HCT116 (cell line): ENCODE measurements around the gene AFAP1. TPM values are rescaled to one million over a fixed set of nuclear protein-coding genes. Genes with fewer than 3 reads are reported as not detected.

Experiments used
- ATAC-seq: fragments of 200-7000 bp; cut with Tn5 transposase; 2 replicates; pipeline ENCODE4 v1.9.1; 2020; ENCODE audit warnings: mild to moderate bottlenecking, moderate library complexity
- BruUV-seq: library from RNA; stranded (reverse); fragments of 400-500 nt; replicated peaks from 2 replicates; lab custom pipeline; 2021; lab: Mats Ljungman, UMichigan
- CTCF ChIA-PET: fragments of 300-600 bp; sonication (Branson Sonifier 250); formaldehyde crosslinking; loops from one replicate; lab custom pipeline; 2021; ENCODE audit warnings: antibody characterized with exemption; lab: Charles Lee
- POLR2A ChIA-PET: fragments of 300-600, 350-600 bp; sonication (Branson Sonifier 250); formaldehyde crosslinking; loops from one replicate; lab custom pipeline; 2021; ENCODE audit warnings: antibody characterized with exemption; lab: Charles Lee
- RAD21 ChIA-PET, 2 experiments: fragments of 300-600 bp; sonication (Branson Sonifier 250); formaldehyde crosslinking; loops; one replicate each; lab custom pipeline; 2023; ENCODE audit warnings: low total read pairs in 2 of 2; ENCODE audit not compliant: uncharacterized antibody in 2 of 2, unreplicated experiment in 2 of 2, low non-redundant PET in 1 of 2; lab: Charles Lee
- DNase-seq: peaks from one replicate; pipeline ENCODE4 v3.0.0-alpha.2; 2010; ENCODE audit warnings: low read depth, low spot score
- H2AFZ ChIP-seq: fragments of 200-600 bp; shearing (Covaris generic), sonication (generic); 2 replicates; pipeline ENCODE4 v1.6.1; 2017; ENCODE audit warnings: low read depth, mixed run types, mixed read lengths, antibody characterized with exemption, low read length; ENCODE audit not compliant: poor library complexity, severe bottlenecking
- H3K27ac ChIP-seq: 2 replicates; pipeline ENCODE4 v1.5.1; 2012; ENCODE audit warnings: low read depth, low read length
- H3K27me3 ChIP-seq: fragments of 200-600 bp; sonication (generic); 2 replicates; pipeline ENCODE4 v1.6.1; 2016; ENCODE audit warnings: mixed run types, low read length, mixed read lengths; ENCODE audit not compliant: insufficient read depth
- H3K36me3 ChIP-seq, 2 experiments: fragments of 200-500 bp in 1 of 2; fragments of 200-600 bp in 1 of 2; sonication (Bioruptor generic) in 1 of 2; sonication (generic) in 1 of 2; 2 replicates each; pipeline versions ENCODE4 v1.5.1 to v1.6.1; 2014 to 2016; ENCODE audit warnings: low read length in 2 of 2, inconsistent platforms in 1 of 2, mixed read lengths in 1 of 2, mixed run types in 1 of 2; ENCODE audit not compliant: insufficient read depth in 2 of 2, control insufficient read depth in 1 of 2
- H3K4me1 ChIP-seq, 2 experiments: fragments of 200-600 bp in 1 of 2; sonication (generic) in 1 of 2; 2 replicates each; pipeline versions ENCODE4 v1.5.1 to v1.6.1; 2012 to 2017; ENCODE audit warnings: low read length in 2 of 2, inconsistent platforms in 1 of 2, mild to moderate bottlenecking in 1 of 2, mixed read lengths in 1 of 2, mixed run types in 1 of 2, moderate library complexity in 1 of 2; ENCODE audit not compliant: insufficient read depth in 2 of 2, control insufficient read depth in 1 of 2
- H3K4me2 ChIP-seq: fragments of 200-600 bp; sonication (generic); 2 replicates; pipeline ENCODE4 v1.6.1; 2017; ENCODE audit warnings: mixed run types, low read length, mixed read lengths
- H3K4me3 ChIP-seq, 2 experiments: fragments of 200-600 bp in 1 of 2; sonication (generic) in 1 of 2; replicated peaks in 1 of 2; 2 replicates each; pipeline ENCODE4 v1.5.1; 2011 to 2016; ENCODE audit warnings: low read length in 2 of 2, control low read depth in 1 of 2, low read depth in 1 of 2, mild to moderate bottlenecking in 1 of 2, mixed read lengths in 1 of 2, mixed run types in 1 of 2
- H3K79me2 ChIP-seq: fragments of 200-600 bp; sonication (generic); 2 replicates; pipeline ENCODE4 v1.6.1; 2017; ENCODE audit warnings: mild to moderate bottlenecking, mixed run types, low read length, moderate library complexity, mixed read lengths; ENCODE audit not compliant: insufficient read depth
- H3K9ac ChIP-seq: fragments of 200-600 bp; sonication (generic); 2 replicates; pipeline ENCODE4 v1.6.1; 2016; ENCODE audit warnings: low read length, mixed read lengths
- H3K9me2 ChIP-seq: fragments of 200-600 bp; sonication (generic), shearing (Covaris generic); 2 replicates; pipeline ENCODE4 v1.6.1; 2017; ENCODE audit warnings: mixed run types, mild to moderate bottlenecking, moderate library complexity; ENCODE audit not compliant: insufficient read depth
- H3K9me3 ChIP-seq, 2 experiments: fragments of 200-500 bp in 1 of 2; fragments of 200-600 bp in 1 of 2; sonication (Bioruptor generic) in 1 of 2; sonication (generic) in 1 of 2; 2 replicates each; pipeline ENCODE4 v1.6.1; 2014 to 2017; ENCODE audit warnings: low read length in 2 of 2, mixed read lengths in 2 of 2, inconsistent platforms in 1 of 2, low read depth in 1 of 2, mild to moderate bottlenecking in 1 of 2, mixed run types in 1 of 2, moderate library complexity in 1 of 2; ENCODE audit not compliant: control insufficient read depth in 1 of 2, insufficient read depth in 1 of 2
- H4K20me1 ChIP-seq: fragments of 200-600 bp; sonication (generic), shearing (Covaris generic); 2 replicates; pipeline ENCODE4 v1.6.1; 2017; ENCODE audit warnings: mixed run types, mild to moderate bottlenecking, moderate library complexity; ENCODE audit not compliant: insufficient read depth
- CBX3 ChIP-seq: IDR thresholded peaks from 2 replicates; pipeline ENCODE4 v1.6.1; 2012; ENCODE audit warnings: low read depth
- CEBPB ChIP-seq: IDR thresholded peaks from 2 replicates; pipeline ENCODE4 v1.6.1; 2012; ENCODE audit warnings: low read depth
- EGR1 ChIP-seq: IDR thresholded peaks from 2 replicates; pipeline ENCODE4 v1.6.1; 2012; ENCODE audit warnings: low read depth
- ELF1 ChIP-seq: IDR thresholded peaks from 2 replicates; pipeline ENCODE4 v1.6.1; 2012; ENCODE audit warnings: low read depth, borderline replicate concordance
- EZH2 ChIP-seq: fragments of 200-600 bp; sonication (generic); IDR thresholded peaks from 2 replicates; pipeline ENCODE4 v1.6.1; 2017; ENCODE audit warnings: antibody characterized with exemption, mixed run types
- JUND ChIP-seq: IDR thresholded peaks from 2 replicates; pipeline ENCODE4 v1.6.1; 2012
- POLR2A ChIP-seq: IDR thresholded peaks from 2 replicates; pipeline ENCODE4 v1.7.0; 2011; ENCODE audit warnings: borderline replicate concordance; ENCODE audit not compliant: insufficient read depth, insufficient read length; ENCODE audit errors: extremely low read depth
- POLR2AphosphoS5 ChIP-seq: IDR thresholded peaks from 2 replicates; pipeline ENCODE4 v1.6.1; 2011; ENCODE audit warnings: mild to moderate bottlenecking, low read depth, low read length, moderate library complexity
- RAD21 ChIP-seq: IDR thresholded peaks from 2 replicates; pipeline ENCODE4 v1.6.1; 2012; ENCODE audit warnings: low read depth, mild to moderate bottlenecking
- SIN3A ChIP-seq: IDR thresholded peaks from 2 replicates; pipeline ENCODE4 v1.6.1; 2012; ENCODE audit warnings: low read depth
- SP1 ChIP-seq: IDR thresholded peaks from 2 replicates; pipeline ENCODE4 v1.6.1; 2012; ENCODE audit warnings: low read depth
- SRF ChIP-seq: IDR thresholded peaks from 2 replicates; pipeline ENCODE4 v1.6.1; 2012; ENCODE audit warnings: low read depth
- TCF7L2 ChIP-seq: IDR thresholded peaks from 2 replicates; pipeline ENCODE4 v1.7.0; 2011; ENCODE audit warnings: borderline replicate concordance, inconsistent platforms; ENCODE audit not compliant: insufficient read depth, insufficient read length; ENCODE audit errors: extremely low read depth
- YY1 ChIP-seq: IDR thresholded peaks from 2 replicates; pipeline ENCODE4 v1.6.1; 2011; ENCODE audit warnings: low read length, low read depth, moderate library complexity, mild to moderate bottlenecking; ENCODE audit not compliant: insufficient replicate concordance; ENCODE audit errors: extremely low read depth
- ZFX ChIP-seq: fragments of 450-650 bp; IDR thresholded peaks from 2 replicates; pipeline ENCODE4 v1.6.1; 2017
- ZNF274 ChIP-seq: fragments of 200-500 bp; sonication (Bioruptor generic); IDR thresholded peaks from 2 replicates; pipeline ENCODE4 v1.6.1; 2014; ENCODE audit warnings: mild to moderate bottlenecking, low read depth, low read length, inconsistent platforms
- intact Hi-C: fragments of 100-400 bp; cut with micrococcal nuclease; formaldehyde crosslinking; loops from 2 replicates; pipeline ENCODE4 v1.10.0; 2022
- total RNA-seq: library from RNA; stranded (reverse); gene quantifications from one replicate; pipeline ENCODE4 v1.2.1, GENCODE V29; 2021; ENCODE audit not compliant: unreplicated experiment
- TF ChIP-seq, protein P1 (sequence below): IDR thresholded peaks from 2 replicates; pipeline ENCODE4 v1.6.1; 2012
- TF ChIP-seq, protein P2 (sequence below): IDR thresholded peaks from 2 replicates; pipeline ENCODE4 v1.6.1; 2012
- TF ChIP-seq, protein P3 (sequence below): IDR thresholded peaks from 2 replicates; pipeline ENCODE4 v1.6.1; 2012; ENCODE audit warnings: low read depth
- TF ChIP-seq, protein P4 (sequence below), 3 experiments: fragments of 200-600 bp in 1 of 3; sonication (generic) in 1 of 3; IDR thresholded peaks in 2 of 3; conservative IDR thresholded peaks in 1 of 3; 2 replicates each; pipeline ENCODE4 v1.5.1; 2012 to 2017; ENCODE audit warnings: low read depth in 2 of 3, low read length in 2 of 3, antibody characterized with exemption in 1 of 3, borderline replicate concordance in 1 of 3, control low read depth in 1 of 3, mild to moderate bottlenecking in 1 of 3, mixed read lengths in 1 of 3, mixed run types in 1 of 3, moderate library complexity in 1 of 3; ENCODE audit not compliant: insufficient read depth in 1 of 3

Gene AFAP1
- total RNA-seq, 1 experiment from 2014 or later: 19.4 TPM

DNA sequence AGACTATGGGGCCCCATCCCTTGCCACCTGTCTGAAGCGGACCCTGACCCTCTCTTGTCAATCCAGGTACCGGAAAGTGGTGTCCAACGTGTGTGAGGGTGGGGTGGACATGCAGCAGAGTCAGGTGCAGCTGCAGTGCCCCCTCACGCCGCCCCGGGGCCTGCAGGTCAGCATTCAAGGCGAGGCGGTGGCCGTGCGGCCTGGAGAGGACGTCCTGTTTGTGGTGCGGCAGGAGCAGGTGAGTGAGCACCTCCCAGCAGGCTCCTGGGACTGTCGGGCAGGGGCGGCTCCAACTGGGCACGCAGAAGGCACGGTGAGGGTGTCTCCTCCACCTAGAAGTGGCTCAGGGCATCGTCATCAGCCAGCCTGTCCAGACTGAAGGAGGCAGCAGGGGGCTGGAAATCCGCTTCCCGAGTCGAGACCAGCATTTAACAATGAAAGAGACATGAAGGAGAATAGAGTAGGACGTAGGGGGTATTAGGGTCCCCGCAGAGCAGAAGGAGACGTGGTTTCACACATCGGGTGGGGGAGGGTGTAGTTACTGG, 221.6 kb downstream of the AFAP1 start:
- no peaks in the 10 kb centered on the region for H3K79me2 ChIP-seq
- BruUV-seq: no TSS peak
- TF ChIP-seq ELF1 (no peak), SRF (no peak), POLR2AphosphoS5 (no peak), JUND (no peak), EGR1 (no peak), EZH2 (no peak), TCF7L2 (no peak), ZNF274 (no peak), ZFX (no peak), RAD21 (no peak), POLR2A (no peak), CEBPB (no peak), YY1 (no peak), SIN3A (no peak), CBX3 (no peak), SP1 (no peak)
- TF ChIP-seq, protein P1, sequence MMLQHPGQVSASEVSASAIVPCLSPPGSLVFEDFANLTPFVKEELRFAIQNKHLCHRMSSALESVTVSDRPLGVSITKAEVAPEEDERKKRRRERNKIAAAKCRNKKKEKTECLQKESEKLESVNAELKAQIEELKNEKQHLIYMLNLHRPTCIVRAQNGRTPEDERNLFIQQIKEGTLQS: no peak
- TF ChIP-seq, protein P2, sequence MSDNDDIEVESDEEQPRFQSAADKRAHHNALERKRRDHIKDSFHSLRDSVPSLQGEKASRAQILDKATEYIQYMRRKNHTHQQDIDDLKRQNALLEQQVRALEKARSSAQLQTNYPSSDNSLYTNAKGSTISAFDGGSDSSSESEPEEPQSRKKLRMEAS: no peak
- TF ChIP-seq, protein P3, sequence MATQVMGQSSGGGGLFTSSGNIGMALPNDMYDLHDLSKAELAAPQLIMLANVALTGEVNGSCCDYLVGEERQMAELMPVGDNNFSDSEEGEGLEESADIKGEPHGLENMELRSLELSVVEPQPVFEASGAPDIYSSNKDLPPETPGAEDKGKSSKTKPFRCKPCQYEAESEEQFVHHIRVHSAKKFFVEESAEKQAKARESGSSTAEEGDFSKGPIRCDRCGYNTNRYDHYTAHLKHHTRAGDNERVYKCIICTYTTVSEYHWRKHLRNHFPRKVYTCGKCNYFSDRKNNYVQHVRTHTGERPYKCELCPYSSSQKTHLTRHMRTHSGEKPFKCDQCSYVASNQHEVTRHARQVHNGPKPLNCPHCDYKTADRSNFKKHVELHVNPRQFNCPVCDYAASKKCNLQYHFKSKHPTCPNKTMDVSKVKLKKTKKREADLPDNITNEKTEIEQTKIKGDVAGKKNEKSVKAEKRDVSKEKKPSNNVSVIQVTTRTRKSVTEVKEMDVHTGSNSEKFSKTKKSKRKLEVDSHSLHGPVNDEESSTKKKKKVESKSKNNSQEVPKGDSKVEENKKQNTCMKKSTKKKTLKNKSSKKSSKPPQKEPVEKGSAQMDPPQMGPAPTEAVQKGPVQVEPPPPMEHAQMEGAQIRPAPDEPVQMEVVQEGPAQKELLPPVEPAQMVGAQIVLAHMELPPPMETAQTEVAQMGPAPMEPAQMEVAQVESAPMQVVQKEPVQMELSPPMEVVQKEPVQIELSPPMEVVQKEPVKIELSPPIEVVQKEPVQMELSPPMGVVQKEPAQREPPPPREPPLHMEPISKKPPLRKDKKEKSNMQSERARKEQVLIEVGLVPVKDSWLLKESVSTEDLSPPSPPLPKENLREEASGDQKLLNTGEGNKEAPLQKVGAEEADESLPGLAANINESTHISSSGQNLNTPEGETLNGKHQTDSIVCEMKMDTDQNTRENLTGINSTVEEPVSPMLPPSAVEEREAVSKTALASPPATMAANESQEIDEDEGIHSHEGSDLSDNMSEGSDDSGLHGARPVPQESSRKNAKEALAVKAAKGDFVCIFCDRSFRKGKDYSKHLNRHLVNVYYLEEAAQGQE: no peak
- TF ChIP-seq, protein P4, sequence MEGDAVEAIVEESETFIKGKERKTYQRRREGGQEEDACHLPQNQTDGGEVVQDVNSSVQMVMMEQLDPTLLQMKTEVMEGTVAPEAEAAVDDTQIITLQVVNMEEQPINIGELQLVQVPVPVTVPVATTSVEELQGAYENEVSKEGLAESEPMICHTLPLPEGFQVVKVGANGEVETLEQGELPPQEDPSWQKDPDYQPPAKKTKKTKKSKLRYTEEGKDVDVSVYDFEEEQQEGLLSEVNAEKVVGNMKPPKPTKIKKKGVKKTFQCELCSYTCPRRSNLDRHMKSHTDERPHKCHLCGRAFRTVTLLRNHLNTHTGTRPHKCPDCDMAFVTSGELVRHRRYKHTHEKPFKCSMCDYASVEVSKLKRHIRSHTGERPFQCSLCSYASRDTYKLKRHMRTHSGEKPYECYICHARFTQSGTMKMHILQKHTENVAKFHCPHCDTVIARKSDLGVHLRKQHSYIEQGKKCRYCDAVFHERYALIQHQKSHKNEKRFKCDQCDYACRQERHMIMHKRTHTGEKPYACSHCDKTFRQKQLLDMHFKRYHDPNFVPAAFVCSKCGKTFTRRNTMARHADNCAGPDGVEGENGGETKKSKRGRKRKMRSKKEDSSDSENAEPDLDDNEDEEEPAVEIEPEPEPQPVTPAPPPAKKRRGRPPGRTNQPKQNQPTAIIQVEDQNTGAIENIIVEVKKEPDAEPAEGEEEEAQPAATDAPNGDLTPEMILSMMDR (IDR thresholded peaks at IDR 0.05 in 2 of 3, conservative IDR thresholded peaks at IDR 0.05 in 1 of 3; ENCODE audit: borderline replicate concordance in 1 of 3, insufficient read depth in 1 of 3, low read depth in 2 of 3, low read length in 2 of 3): no peak
- TF ChIP-seq, all 23 proteins: peak for 0
- H3K27ac ChIP-seq: no peak overlapping the region
- H3K4me3 ChIP-seq: no peak overlapping the region
- POLR2A ChIA-PET: no interaction called here
- H3K4me2 ChIP-seq: no peak overlapping the region
- DNase-seq: no peak
- H3K9me3 ChIP-seq: peaks cover 0 to 4% of the 10 kb centered on the region in 2 experiments; a peak in 1 of 4 replicates
- no peaks in the 10 kb centered on the region for H3K36me3 ChIP-seq
- 0 out of 2 replicates have a peak, but pooled peaks cover 6% of the 10 kb centered on the region for H3K27me3 ChIP-seq
- RAD21 ChIA-PET: no interaction called here
- no peak for ATAC-seq
- no peaks in the 10 kb centered on the region for H3K4me1 ChIP-seq
- intact Hi-C loops: loop anchor here (2.0 kb wide), 1 partner anchor 523 kb away; no protein-coding TSS in a partner anchor
- CTCF ChIA-PET: no interaction called here
- no peak overlapping the region for H2AFZ ChIP-seq
- no peaks in the 10 kb centered on the region for H3K9me2 ChIP-seq
- no peak overlapping the region for H3K9ac ChIP-seq
- H4K20me1 ChIP-seq: no peaks in the 10 kb centered on the region
